ENCODE results near the gene SPAG5. TPM values are rescaled to one million over a fixed set of nuclear protein-coding genes. Genes with fewer than 3 reads are reported as not detected.
A peak's percentile ranks its signal among the peaks of the same experiment; 100 is the strongest.
"Not testable (repeated sequence)": the region's sequence is repeated elsewhere in the genome, so short reads cannot be mapped to it uniquely, and the experiment has no call there.

SPAG5 gene
- total RNA-seq, 2 experiments from 2014 or later, result 125 to 127 TPM

DNA sequence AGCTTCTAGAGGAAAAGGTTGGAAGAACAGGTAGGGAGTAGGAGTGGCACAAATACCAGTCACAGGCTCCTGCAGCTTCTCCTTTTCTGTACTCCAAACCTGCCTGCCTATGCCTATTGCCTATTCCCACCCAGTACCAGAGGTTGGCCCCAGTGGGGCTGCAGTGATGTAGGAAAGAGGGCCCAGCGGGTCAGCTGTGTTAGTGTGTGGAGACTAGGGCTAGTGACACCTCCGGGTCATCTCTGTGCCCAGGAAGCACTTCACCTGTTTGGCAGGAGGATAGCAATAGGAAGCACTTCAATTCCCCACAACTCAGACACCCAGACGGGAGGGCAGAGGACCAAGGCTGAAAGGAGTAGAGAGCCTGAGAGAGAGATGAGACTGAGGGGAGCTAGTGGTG, 22.8 kb downstream of the SPAG5 start:
- H3K4me1 Mint-ChIP-seq, result peaks cover 76% of the 10 kb centered on the region
- peaks cover 75% of the 10 kb centered on the region for H3K36me3 Mint-ChIP-seq (ENCODE audit: low read depth)
- CTCF ChIA-PET, result interaction anchor here (0.7 to 3.7 kb wide), 3 partner anchors 23 to 27 kb away, joined by 3 to 8 read pairs (median 6); partner anchors contain the start of gene SPAG5

DNA sequence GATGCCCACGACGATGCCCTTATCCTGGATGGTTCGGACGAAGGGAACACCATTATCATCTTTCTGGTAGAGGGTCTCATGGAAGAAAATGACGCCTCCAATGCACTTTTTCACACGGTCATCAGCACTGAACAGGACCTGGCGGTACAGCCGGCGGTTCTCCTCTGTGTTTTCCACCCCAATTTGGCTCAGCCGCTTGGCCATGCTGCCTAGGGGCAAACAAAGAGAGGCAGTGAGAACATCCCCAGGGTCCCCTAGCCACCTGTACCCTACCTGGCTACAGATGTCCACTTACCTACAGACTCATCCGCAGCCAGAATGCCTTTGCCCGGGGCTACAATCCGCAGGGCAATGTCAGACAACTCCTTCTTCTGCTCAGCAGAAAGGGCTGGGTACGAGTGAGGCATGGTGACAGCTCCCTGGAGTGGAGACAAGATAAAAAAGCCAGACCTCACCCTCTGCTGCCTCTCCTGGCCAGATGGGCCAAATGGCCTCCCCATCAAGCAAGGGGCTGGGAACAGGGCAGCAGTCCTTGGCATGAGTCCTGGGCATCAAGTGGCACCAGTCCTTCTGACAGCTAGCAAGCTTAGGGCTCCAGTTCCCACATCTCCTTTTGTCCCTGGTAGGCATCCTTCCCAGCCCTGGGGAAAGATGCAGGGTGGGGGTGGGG, 23.6 kb downstream of the SPAG5 start:
- H3K4me3 Mint-ChIP-seq, result no peak overlapping the region
- ChIA-PET CTCF (interaction anchor here (0.7 to 3.7 kb wide), 4 partner anchors 13 to 27 kb away, joined by 3 to 8 read pairs (median 4); partner anchors contain the start of gene SPAG5), POLR2A (interaction anchor here (1.1 to 4.4 kb wide), 6 partner anchors 17 to 144 kb away, joined by 3 to 34 read pairs (median 6); partner anchors contain the start of genes RPL23A, SDF2, SPAG5 and SUPT6H)
- no peaks in the 10 kb centered on the region for H3K9me3 Mint-ChIP-seq
- H3K27ac Mint-ChIP-seq, result no peak overlapping the region
- H3K36me3 Mint-ChIP-seq (ENCODE audit: low read depth), result peaks cover 73% of the 10 kb centered on the region
- H3K4me1 Mint-ChIP-seq, result peaks cover 71% of the 10 kb centered on the region
- H3K27me3 Mint-ChIP-seq, result no peaks in the 10 kb centered on the region
- DNase-seq, result no peak

More for the DNA sequence above, 22.8 kb downstream of the SPAG5 start:
- POLR2A ChIA-PET, result interaction anchor here (1.1 to 4.4 kb wide), 10 partner anchors 16 to 144 kb away, joined by 3 to 34 read pairs (median 6); partner anchors contain the start of genes BLTP2, PROCA1, RPL23A and SDF2
- H3K9me3 Mint-ChIP-seq, DNase-seq, H3K27me3 Mint-ChIP-seq: not testable (repeated sequence)
- Mint-ChIP-seq H3K4me3 (peak overlapping the region; percentile 84), H3K27ac (peak overlapping the region; percentile 72)

DNA sequence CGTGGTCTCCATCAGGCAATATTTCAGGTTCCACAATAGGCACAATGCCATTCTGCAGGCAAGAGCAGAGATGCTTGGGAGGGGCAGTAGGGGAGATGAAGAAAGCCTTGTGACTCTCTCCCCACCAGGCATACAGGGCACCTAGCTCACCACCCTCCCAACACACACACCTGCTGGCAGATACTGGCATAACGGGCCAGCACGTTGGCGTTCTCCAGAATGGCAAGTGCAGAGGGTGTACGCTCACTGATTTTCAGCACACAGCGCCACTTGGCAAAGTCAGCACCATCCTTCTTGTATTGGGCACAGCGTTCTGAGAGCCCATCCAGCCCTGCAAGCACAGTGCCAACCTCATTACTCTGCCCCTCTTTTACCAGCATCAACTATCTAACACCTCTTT, 24.3 kb downstream of the SPAG5 start:
- POLR2A ChIA-PET, result interaction anchor here (1.1 kb wide), 1 partner anchor 24 kb away, joined by 3 read pairs; no protein-coding TSS in a partner anchor
- Mint-ChIP-seq H3K27ac (no peak overlapping the region), H3K4me3 (no peak overlapping the region), H3K9me3 (no peaks in the 10 kb centered on the region), H3K36me3 (ENCODE audit: low read depth) (peaks cover 71% of the 10 kb centered on the region), H3K27me3 (no peaks in the 10 kb centered on the region), H3K4me1 (peaks cover 71% of the 10 kb centered on the region)
- no peak for DNase-seq
- CTCF ChIA-PET, result interaction anchor here (0.6 to 2.0 kb wide), 3 partner anchors 14 to 26 kb away, joined by 3 to 6 read pairs (median 3); partner anchors contain the start of gene SPAG5

DNA sequence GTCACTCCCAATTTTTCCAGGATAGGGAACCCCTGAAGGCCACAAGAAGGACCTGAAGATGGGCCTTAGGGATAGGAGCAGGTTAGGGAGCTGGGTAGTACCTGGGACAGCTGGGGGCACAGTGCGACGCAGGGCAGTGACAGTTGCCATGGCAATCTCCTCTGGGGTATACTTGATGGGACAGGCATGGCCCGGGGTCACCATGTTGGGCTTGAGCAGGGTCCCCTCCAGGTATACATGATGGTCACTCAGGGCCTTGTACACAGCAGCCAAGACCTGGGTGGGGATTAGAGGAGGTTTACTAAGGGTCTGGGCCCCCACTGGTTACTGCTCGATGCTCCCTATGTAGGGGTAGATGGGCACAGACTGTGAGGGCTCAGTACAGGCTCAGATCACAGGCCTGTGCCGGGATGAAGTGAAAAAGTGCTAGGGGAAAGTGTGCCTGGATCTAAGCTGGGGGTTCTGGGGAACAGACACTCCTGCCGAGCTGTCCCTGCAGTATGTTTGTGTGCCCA, 24.8 kb downstream of the SPAG5 start:
- no peak overlapping the region for H3K27ac Mint-ChIP-seq
- ChIA-PET POLR2A (interaction anchor here (1.1 kb wide), 1 partner anchor 23 kb away, joined by 3 read pairs; no protein-coding TSS in a partner anchor), CTCF (interaction anchor here (0.6 to 2.0 kb wide), 3 partner anchors 15 to 26 kb away, joined by 3 to 6 read pairs (median 3); partner anchors contain the start of gene SPAG5)
- H3K4me3 Mint-ChIP-seq, result no peak overlapping the region
- H3K27me3 Mint-ChIP-seq, result no peaks in the 10 kb centered on the region
- H3K4me1 Mint-ChIP-seq, result peaks cover 68% of the 10 kb centered on the region
- H3K36me3 Mint-ChIP-seq (ENCODE audit: low read depth), result peaks cover 68% of the 10 kb centered on the region
- no peaks in the 10 kb centered on the region for H3K9me3 Mint-ChIP-seq
- DNase-seq, result no peak

DNA sequence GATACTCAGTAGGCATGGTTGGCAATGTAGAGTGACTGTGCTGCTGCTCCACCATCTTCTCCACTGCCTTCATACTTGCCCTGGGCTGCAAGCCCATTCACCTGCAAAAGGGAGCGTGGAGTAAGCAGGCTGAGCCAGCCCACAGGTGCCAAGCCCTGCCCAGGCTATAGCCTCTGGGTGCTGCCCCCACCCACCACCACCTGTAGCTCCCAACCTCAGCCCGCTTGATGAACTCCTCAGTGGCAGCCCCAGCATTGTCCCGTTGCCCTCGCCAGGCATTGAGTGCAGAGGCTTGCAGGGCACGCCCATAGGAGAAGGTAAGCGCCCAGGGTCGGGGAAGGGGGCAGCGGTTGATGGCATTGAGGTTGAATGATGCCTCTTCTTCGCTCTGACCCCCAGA, 25.3 kb downstream of the SPAG5 start:
- H3K4me1 Mint-ChIP-seq, result peaks cover 65% of the 10 kb centered on the region
- CTCF ChIA-PET, result no interaction called here

DNA sequence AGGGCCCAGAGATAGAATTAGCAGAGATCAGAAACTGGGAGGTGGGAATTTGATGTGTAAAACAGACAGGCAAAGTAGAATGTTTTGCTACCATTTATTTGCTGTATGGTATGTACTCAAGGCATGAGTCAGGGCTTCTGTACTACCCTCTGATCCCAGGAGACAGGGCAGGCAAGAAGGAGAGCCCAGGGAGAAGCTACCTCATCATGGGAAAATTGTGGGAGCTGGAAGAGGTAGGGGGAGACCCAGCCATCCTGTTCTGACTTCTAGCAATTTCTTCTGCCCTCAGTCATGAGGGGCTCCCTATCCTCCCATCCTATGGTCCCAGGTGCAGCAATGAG, 25.8 kb downstream of the SPAG5 start:
- H3K36me3 Mint-ChIP-seq (ENCODE audit: low read depth), result peaks cover 65% of the 10 kb centered on the region
- peaks cover 63% of the 10 kb centered on the region for H3K4me1 Mint-ChIP-seq
- H3K9me3 Mint-ChIP-seq, result no peaks in the 10 kb centered on the region
- H3K4me3 Mint-ChIP-seq, result no peak overlapping the region
- no peaks in the 10 kb centered on the region for H3K27me3 Mint-ChIP-seq
- no peak for DNase-seq
- POLR2A ChIA-PET, result interaction anchor here (1.4 to 5.2 kb wide), 6 partner anchors 8 to 216 kb away, joined by 3 to 64 read pairs (median 12); partner anchors contain the start of genes BLTP2, POLDIP2, PROCA1 and RPL23A
- H3K27ac Mint-ChIP-seq, result no peak overlapping the region
- CTCF ChIA-PET, result interaction anchor here (3.4 kb wide), 1 partner anchor 23 kb away, joined by 23 read pairs; no protein-coding TSS in a partner anchor

More for the DNA sequence above, 25.3 kb downstream of the SPAG5 start:
- H3K36me3 Mint-ChIP-seq (ENCODE audit: low read depth), result peaks cover 66% of the 10 kb centered on the region
- no peak overlapping the region for H3K27ac Mint-ChIP-seq
- no peak for DNase-seq
- POLR2A ChIA-PET, result interaction anchor here (2.6 to 5.2 kb wide), 2 partner anchors 24 to 72 kb away, joined by 9 to 64 read pairs; partner anchors contain the start of gene BLTP2
- no peaks in the 10 kb centered on the region for H3K27me3 Mint-ChIP-seq
- H3K4me3 Mint-ChIP-seq, result no peak overlapping the region
- no peaks in the 10 kb centered on the region for H3K9me3 Mint-ChIP-seq

DNA sequence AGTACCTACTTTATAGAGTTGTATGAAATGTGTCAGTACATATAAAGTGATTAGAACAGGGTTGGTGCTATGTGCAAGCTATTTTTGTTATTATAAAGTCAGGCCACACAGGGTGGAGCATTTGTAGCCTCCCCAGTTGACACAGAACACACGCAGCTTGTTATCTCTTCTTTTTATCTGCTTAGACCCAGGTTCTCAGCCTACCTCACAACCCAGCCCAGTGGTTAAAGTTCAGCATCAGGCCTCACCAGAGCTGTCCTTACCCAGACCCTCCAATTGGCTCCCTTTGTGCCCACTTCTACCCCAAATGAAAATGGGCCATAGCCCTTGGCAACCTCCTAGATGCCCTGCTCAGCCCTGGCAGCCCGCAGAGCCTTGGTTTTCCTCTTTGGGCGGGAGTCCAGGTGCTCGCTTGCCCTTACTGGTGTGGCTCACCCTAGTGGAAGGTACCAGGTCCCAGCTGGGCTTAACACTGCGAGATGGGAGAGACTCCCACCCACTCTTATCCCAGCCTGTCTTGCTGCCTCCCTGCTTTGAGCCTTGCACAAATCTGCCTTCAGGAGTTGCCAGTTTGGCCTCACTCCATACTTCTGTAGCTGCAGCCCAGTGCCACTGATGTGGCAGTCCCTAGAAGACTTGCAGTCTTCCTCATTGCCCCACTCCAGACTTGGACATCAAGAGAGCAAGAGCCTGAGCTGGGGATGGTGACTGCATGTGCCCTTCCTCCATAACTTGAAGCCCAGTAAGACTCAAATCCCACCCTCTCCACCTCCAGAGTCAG, 26.4 kb downstream of the SPAG5 start:
- POLR2A ChIA-PET, result interaction anchor here (1.0 to 5.2 kb wide), 22 partner anchors 9 to 718 kb away, joined by 3 to 64 read pairs (median 6); partner anchors contain the start of genes BLTP2, PHF12, POLDIP2 and PROCA1
- Mint-ChIP-seq H3K27ac (peak overlapping the region; percentile 84), H3K4me3 (peak overlapping the region; percentile 96), H3K36me3 (ENCODE audit: low read depth) (peaks cover 65% of the 10 kb centered on the region), H3K27me3 (no peaks in the 10 kb centered on the region), H3K4me1 (peaks cover 63% of the 10 kb centered on the region), H3K9me3 (no peaks in the 10 kb centered on the region)
- no peak for DNase-seq
- CTCF ChIA-PET, result interaction anchor here (1.3 to 3.4 kb wide), 4 partner anchors 14 to 155 kb away, joined by 3 to 23 read pairs (median 9); partner anchors contain the start of gene TLCD1

DNA sequence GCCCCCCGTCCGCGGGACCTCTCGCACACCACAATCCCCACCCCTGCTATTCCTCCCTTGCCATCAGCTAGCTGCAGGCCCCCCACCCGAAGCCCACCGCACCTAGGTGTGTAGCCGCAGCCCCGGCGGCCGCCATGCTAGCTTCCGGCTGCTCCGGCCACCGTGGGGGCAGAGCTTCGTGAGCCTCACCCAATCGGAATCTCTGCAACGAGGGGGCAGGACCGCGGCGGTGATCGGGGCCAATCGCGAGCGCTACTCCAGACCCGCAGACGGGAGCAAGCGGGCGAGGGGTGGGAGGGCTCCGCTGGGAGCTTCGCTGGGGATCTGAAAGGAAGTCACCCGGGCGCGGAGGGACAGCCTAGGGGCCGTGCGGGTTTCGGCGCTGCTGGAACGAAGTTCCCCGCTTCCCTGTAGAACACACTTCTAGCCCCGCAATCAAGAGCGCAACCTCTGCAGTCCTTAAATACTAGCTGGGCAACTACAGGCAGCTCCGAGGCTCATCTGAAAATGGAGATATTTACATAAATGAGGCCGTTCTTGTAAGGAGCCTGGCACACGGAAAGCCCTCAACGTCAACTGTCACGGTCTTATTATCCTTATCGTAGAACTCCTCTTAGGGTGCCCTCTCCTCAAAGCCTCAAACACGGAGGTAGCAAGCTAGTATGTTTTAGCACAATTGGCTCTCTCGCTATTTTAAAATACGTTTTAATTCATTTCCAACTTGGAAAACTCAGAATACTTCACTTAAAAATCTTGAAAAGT, 27.3 kb downstream of the SPAG5 start, which contains the start of gene PIGS:
Gene PIGS, minus strand, starts transcription at position 164 of the 762 bp plus-strand sequence. Its CDS starts 28 bp downstream, at position 136.
- no peaks in the 10 kb centered on the region for H3K27me3 Mint-ChIP-seq
- peak within 1 kb of the TSS; percentile 84 for H3K27ac Mint-ChIP-seq
- peak within 1 kb of the TSS; percentile 96 for H3K4me3 Mint-ChIP-seq
- peak; percentile 94 for DNase-seq
- peaks cover 61% of the 10 kb centered on the region for H3K4me1 Mint-ChIP-seq
- CTCF ChIA-PET, result interaction anchor here (0.7 to 3.4 kb wide), 12 partner anchors 10 to 179 kb away, joined by 3 to 23 read pairs (median 4); partner anchors contain the start of gene TLCD1
- H3K9me3 Mint-ChIP-seq, result no peaks in the 10 kb centered on the region
- POLR2A ChIA-PET, result interaction anchor here (0.5 to 5.2 kb wide), 28 partner anchors 9 to 719 kb away, joined by 3 to 64 read pairs (median 5); partner anchors contain the start of genes BLTP2, IFT20, PHF12 and POLDIP2
- H3K36me3 Mint-ChIP-seq (ENCODE audit: low read depth), result peaks cover 62% of the 10 kb centered on the region

DNA sequence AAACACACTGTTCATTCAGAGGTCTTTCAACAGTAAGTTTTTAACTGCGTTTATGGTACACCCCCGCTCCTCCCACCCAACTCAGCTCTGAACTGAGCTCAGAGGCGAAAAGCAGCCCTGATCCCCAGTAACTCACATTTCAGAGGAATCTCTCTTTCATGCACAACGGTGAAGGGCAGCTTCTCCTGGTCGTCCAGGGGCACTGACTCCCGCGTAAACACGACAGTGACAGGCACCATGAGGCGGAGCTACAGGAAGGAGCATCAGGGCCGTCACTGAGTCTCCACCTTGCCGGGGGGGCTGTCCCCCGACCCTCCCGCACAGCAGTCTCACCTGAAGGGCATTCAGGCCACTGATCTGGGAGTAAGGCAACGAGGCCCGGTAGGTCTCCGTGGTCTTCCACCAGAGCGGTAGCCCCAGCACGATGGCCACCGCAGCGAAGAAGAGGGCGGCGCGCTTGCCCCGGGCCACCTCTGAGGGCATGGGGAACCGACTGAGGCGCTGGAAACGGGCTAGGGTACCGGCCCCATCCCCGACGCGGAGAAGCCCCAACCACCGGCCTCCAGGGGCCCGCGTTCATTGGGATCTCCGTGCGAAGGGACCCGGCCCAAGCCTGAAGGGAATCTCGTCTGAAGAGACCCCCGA, 28.0 kb downstream of the SPAG5 start:
- peaks cover 54% of the 10 kb centered on the region for H3K4me1 Mint-ChIP-seq
- ChIA-PET CTCF (interaction anchor here (0.7 to 3.4 kb wide), 12 partner anchors 9 to 179 kb away, joined by 3 to 23 read pairs (median 4); partner anchors contain the start of gene TLCD1), POLR2A (interaction anchor here (0.5 to 5.2 kb wide), 25 partner anchors 8 to 720 kb away, joined by 3 to 64 read pairs (median 6); partner anchors contain the start of genes BLTP2, IFT20, PROCA1 and RPL23A)
- H3K4me3 Mint-ChIP-seq, result peak overlapping the region; percentile 96
- no peaks in the 10 kb centered on the region for H3K9me3 Mint-ChIP-seq
- DNase-seq, result peak; percentile 59
- peak overlapping the region; percentile 84 for H3K27ac Mint-ChIP-seq
- H3K27me3 Mint-ChIP-seq, result no peaks in the 10 kb centered on the region
- H3K36me3 Mint-ChIP-seq (ENCODE audit: low read depth), result peaks cover 56% of the 10 kb centered on the region

DNA sequence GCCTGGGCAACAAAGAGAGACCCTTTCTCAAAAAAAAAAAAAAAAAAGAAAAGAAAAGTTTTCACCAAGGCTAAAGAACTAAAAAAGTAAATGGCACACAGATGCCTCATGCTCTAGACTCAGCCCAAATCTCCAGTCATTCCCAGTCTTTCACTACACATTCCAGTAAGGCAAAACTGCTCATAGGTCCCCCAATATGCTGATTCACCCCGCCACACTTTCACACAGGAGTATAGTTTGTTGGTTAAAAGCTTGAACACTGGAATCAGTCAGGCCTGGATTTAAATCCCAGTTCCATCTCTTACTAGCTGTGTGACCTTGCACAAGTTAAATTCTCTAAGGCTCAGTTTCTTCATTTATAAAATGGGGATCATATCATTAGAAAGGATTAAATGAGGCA, 29.4 kb downstream of the SPAG5 start:
- peak overlapping the region; percentile 96 for H3K4me3 Mint-ChIP-seq
- ChIA-PET CTCF (interaction anchor here (0.7 kb wide), 2 partner anchors 181 to 714 kb away, joined by 3 to 4 read pairs; no protein-coding TSS in a partner anchor), POLR2A (interaction anchor here (1.0 to 5.2 kb wide), 5 partner anchors 14 to 42 kb away, joined by 3 to 64 read pairs (median 4); partner anchors contain the start of gene SPAG5)
- peaks cover 54% of the 10 kb centered on the region for H3K36me3 Mint-ChIP-seq (ENCODE audit: low read depth)
- H3K9me3 Mint-ChIP-seq, result no peaks in the 10 kb centered on the region
- DNase-seq, result no peak
- no peaks in the 10 kb centered on the region for H3K27me3 Mint-ChIP-seq
- H3K27ac Mint-ChIP-seq, result no peak overlapping the region
- H3K4me1 Mint-ChIP-seq, result peaks cover 52% of the 10 kb centered on the region

DNA sequence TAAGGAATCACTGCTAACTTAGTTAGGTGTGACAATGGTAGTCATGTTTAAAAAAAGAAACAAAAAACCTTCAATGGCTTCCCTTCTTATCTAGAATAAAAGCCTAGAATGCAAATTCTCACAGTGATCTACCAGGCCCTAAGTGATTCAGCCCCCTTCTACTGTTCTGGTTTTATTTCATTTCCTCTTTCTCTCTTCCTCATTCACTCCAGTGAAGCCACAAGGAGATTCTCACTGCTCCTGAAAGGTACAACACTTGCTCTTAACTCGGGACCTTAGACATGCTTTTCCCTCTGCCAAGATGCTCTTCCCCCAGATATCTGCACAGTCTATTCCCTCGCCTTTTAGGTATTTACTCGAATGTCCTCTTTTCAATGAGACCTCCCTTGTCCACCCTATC, 31.2 kb downstream of the SPAG5 start:
- ChIA-PET POLR2A (no interaction called here), CTCF (no interaction called here)
- H3K27ac Mint-ChIP-seq, result peak overlapping the region; percentile 27
- no peaks in the 10 kb centered on the region for H3K9me3 Mint-ChIP-seq
- H3K36me3 Mint-ChIP-seq (ENCODE audit: low read depth), result peaks cover 47% of the 10 kb centered on the region
- no peak for DNase-seq
- peaks cover 42% of the 10 kb centered on the region for H3K4me1 Mint-ChIP-seq
- H3K4me3 Mint-ChIP-seq, result no peak overlapping the region
- H3K27me3 Mint-ChIP-seq, result no peaks in the 10 kb centered on the region
